GM18873 (cell line): ENCODE results near the gene SIRPA.

Source experiments
- ATAC-seq: cut with Tn5 transposase; IDR thresholded peaks from one replicate; pipeline ENCODE4 v1.9.1; 2021; ENCODE audit warnings: mild to moderate bottlenecking, moderate library complexity, moderate number of reproducible peaks; ENCODE audit not compliant: unreplicated experiment, low FRiP score

Gene SIRPA

GRCh38 chr20:1894951-1895673 lies at the start of gene SIRPA:
TSS of gene SIRPA (plus strand) at chr20:1895407. CDS start at chr20:1895448, 41 bp downstream.
- no peak for ATAC-seq

DNA sequence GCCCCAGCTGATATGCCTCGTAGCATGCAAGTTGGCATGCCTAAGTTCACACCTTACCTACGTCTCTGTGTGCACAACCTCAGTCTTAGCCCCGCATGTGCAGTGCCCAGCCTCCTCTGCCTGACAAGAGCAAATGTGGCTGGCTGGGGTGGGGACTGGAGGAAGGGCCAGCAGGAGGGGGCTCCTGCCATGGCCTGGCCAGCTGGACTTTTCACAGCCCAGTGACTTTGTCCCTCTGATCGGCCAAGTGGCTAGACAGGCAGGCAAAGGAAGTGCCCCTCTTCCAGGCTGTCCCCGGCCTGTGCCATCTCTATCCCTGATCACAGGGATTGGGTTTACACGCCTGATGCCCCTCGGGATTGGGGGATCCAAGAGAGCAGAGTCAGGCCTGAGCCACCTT lies 49.5 kb upstream of the SIRPA start:
- ATAC-seq = no peak

- no peak for ATAC-seq
Measured at GRCh38 chr20:1846341-1846740, 48.9 kb upstream of the SIRPA start.

DNA sequence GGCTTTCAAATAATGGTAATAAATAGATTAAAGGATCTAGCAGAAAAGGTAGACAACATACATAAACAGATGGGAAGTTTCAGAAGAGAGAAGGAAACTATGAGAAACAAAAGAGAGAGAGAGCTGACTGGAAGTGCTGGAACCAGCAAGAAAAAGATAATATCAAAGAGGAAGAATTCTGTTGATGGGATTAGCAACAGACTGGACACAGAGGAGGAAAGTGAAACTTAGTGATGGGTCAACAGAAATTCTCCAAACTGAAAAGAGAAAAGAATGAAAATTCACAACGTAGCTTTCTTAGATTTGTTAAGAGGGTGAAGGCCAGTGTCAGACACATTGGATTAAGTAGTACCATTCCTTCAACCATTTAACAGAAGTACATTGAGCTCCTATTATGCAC lies 48.3 kb upstream of the SIRPA start:
- no peak for ATAC-seq

DNA sequence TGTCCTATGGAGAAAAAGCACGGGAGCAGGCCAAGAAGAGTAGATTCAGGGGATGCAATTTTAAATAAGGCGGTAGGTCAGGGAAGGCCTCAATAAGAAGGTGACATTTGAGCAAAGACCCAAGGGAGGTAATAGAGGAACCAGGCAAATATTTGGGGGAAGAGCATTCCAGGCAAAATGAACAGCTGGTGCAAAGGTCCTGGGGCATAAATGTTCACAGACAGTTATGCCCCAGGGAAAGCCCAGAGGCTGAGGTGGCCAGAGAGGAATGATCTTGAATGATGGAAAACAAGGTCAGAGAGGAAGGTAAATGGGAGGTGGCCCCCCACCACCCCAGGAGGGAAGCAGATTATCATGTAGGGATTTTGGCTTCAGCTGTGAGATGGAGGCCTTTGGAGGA lies 47.4 kb upstream of the SIRPA start:
- no peak for ATAC-seq

DNA sequence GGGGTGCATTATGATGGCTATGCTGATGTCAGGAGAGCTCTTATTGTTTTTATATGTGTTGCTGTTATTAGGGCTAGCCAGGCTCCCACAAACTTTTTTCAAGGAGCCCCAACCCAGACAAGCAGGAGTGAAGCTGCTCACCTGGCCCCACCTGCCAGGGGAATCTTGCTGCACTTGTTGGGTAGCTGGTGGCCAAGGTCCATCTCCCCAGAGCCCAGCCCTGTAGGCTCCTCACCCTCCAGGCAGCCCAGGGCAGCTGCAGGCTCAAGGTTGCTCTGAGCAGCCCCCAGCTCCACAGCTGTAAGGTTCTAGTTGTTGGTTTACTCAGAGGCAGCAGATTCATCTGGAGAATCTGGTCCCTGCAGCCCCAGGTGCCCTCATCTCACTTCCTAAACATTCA lies 46.8 kb upstream of the SIRPA start:
- no peak for ATAC-seq

DNA sequence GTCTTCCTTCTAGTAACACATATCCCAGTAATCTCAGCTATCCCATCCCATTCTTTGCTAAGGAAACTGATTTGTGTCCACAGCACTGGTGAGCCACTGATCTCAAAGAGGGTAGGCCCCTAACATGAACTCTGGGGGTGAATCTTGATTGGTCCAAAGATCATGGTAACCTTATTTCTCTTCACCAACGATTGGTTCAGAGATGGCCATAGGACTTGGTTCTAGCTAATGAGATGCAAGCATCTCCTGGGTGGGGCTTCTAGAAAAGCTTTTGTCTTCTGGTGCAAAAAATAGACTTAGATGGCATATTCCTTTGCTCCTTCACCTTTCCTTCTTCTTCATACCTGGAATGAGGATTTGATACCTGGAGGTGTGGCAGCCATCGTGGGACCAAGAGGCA lies 43.8 kb upstream of the SIRPA start:
- no peak for ATAC-seq

GRCh38 chr20:1853473-1853872 lies 41.7 kb upstream of the SIRPA start:
- ATAC-seq = no peak

DNA sequence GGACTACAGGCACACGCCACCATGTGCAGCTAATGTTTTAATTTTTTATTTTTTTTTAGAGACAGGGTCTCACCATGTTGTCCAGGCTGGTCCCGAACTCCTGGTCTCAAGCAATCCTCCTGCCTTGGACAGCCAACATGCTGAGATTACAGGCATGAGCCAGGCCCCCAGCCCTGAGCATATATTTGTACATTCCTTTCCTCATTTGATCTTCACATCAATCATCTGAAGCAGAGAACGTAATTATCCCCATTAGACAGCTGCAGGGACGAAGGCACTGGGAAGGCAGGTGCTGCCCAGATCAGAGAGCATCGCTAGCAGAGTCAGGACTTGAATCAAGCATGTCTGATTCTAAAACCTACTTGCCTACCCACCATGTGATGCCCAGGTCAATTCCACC lies 41.0 kb upstream of the SIRPA start:
- ATAC-seq = no peak

GRCh38 chr20:1855109-1855508 lies 40.1 kb upstream of the SIRPA start:
- no peak for ATAC-seq

- ATAC-seq = no peak
Measured at GRCh38 chr20:1855690-1856089, 39.5 kb upstream of the SIRPA start.

DNA sequence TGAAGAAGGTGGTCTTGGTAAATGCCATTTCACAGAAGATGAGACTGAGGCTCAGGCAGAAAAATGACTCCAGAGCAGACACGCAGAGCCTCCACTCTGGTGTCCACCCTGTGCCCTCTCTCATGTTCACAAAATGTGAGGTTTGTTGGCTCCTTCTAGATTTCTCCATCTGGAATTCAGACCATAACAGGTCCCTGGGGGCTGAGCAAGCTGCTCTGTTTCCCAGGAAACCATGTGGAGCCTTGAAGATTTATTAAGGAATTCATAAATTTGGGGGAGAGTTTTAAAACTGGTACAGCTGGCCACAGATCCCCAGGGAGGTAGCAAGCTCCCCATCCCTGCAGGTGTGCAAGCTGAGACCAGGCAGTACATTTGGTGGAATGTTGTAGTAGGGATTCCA lies 38.8 kb upstream of the SIRPA start:
- ATAC-seq = no peak

GRCh38 chr20:1857466-1857865 lies 37.7 kb upstream of the SIRPA start:
- no peak for ATAC-seq

DNA sequence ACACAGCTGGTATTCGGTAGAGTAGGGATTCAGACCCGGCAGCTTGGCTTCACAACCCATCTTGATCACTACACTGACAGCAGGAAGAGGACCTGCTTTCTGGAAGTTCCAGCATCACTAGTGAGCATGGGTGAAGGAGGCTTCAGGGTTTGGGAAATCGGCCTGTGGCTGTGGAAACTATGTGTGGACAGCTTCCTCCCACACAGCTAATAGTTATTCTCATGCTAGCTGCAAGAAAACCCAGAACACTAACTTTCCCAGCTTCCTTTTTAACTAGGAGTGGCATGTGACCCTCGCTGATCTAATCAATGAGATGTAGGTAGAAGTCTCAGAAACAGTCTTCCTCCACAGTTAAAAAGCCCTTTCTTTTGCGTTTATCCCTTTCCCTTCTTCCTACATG lies 36.3 kb upstream of the SIRPA start:
- ATAC-seq = no peak

DNA sequence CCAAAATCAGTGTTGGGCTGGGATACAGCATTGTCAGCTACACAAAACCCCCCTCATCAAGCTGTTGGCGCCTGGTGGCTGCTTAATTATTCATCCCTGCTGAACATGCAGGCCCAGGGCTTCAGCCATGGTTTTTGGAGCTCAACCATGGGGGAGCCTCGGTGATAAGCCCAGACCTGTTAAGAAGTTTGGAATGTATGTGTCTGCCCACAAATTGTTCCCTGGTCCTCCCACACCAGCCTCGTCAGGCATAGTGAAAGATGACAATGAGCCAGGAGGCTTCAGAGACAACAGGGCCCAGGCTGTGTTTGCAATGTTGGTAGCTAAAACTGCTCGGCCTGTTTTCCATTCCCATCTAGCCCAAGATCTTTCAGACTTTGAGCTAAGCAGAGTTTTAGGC lies 34.8 kb upstream of the SIRPA start:
- no peak for ATAC-seq

- ATAC-seq = no peak
Measured at GRCh38 chr20:1861347-1861976, 33.7 kb upstream of the SIRPA start.

GRCh38 chr20:1861996-1862662 lies 33.1 kb upstream of the SIRPA start:
- no peak for ATAC-seq

DNA sequence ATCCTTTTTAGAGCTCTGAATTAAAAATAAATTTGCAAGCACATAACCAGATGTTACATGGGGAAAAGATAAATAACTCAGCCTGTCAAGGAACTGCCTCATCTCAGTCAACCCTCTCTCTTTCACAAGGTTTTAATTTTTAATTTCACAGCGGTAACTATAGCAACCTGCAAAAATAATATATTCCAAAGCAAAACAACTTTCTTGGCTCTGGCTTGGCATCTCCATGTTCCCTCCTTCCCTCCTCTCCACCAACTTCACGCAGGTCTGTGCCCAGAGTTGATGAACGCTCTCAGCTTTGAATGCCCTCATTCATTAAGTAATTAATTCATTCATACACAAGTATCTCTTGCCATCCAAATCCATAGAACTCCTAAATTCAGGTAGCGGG lies 32.5 kb upstream of the SIRPA start:
- ATAC-seq = no peak

GRCh38 chr20:1863296-1863695 lies 31.9 kb upstream of the SIRPA start:
- no peak for ATAC-seq

- no peak for ATAC-seq
Measured at GRCh38 chr20:1866834-1867233, 28.4 kb upstream of the SIRPA start.

GRCh38 chr20:1867495-1868260 lies 27.5 kb upstream of the SIRPA start:
- no peak for ATAC-seq
